Fibroblast of skin of left biceps (primary cell): ENCODE data around the gene ASAP3.
"Not testable (repeated sequence)": the region's sequence is repeated elsewhere in the genome, so short reads cannot be mapped to it uniquely, and the experiment has no call there.

Experiments
- DNase-seq, 2 experiments: peaks; one replicate each; pipeline ENCODE4 v3.0.0-alpha.2; 2013; ENCODE audit warnings: low read depth in 2 of 2

ASAP3 gene

GRCh38 chr1:23395849-23396248 is 88.1 kb downstream of the ASAP3 start:
- DNase-seq: no peak

DNA sequence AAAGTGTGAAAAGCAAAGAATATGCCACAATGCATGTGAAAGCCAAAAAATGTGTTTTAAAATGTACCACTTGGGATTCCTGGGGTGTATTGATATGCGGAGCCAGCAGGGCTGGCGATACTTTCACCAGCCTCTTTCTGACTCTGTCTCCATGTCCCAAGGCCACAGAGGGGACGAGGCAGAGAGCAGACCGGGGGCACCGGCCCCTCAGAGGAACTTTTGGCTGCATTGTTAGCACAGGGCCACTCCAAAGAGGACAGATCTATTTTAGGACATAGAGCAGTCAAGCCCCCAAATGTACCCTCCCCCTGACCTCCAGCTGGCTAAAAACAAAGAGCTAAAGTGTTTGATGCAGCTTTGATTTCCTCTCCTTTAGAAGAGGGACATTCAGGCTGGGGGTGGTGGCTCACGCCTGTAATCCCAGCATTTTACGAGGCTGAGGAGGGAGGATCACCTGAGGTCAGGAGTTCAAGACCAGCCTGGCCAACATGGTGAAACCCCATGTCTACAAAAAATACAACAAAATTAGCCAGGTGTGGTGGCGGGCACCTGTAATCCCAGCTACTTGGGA is 88.7 kb downstream of the ASAP3 start:
- no peak for DNase-seq

- DNase-seq: peak; percentile 86 to 87
Measured at GRCh38 chr1:23394684-23395083, 89.3 kb downstream of the ASAP3 start.

- DNase-seq: peak; percentile 83 to 89
Measured at GRCh38 chr1:23394181-23394580, 89.8 kb downstream of the ASAP3 start.

- no peak for DNase-seq
Measured at GRCh38 chr1:23393706-23394105, 90.3 kb downstream of the ASAP3 start.

DNA sequence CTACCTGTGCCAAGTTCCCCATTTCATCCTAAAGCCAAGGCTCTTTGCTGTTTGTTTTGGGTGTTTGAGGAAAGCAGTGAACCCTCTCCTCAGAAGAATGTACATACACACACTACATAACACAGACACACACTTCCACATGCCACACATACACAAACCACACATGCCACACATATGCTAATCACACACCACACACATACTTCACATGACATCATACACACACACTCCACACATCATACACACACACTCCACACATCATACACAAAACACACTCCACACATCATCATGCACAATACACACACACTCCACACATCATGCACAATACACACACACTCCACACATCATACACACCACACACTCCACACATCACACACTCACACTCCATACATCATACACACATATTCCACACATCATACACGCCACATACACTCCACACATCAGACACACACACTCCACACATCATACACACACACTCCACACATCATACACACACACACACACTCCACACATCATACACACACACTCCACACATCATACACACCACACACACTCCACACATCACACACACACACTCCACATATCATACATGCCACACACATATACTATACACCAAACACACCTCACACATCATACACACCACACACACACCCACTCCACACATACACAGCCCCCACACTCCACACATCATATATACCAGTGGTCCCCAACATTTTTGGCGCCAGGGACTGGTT is 91.7 kb downstream of the ASAP3 start:
- no peak for DNase-seq

DNA sequence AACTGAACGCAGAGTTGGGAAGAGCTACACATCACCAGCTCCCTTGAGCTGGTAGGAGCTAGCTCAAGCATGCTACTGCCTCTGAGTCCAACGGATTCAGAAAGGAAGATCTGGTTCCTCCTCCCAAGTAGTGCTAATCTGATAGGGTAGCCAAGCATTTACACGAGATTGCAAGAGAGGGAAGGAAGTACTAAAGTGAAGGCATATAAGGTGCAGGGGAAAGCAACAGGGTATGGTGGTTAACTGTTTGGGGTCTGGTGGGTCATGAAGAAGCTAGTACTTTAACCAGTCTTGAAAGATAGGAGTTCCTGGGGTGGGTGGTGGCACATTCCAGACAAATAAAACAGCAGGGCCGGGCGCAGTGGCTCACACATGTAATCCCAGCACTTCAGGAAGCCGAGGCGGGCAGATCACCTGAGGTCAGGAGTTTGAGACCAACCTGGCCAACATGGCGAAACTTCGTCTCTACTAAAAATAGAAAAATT is 94.1 kb downstream of the ASAP3 start:
- no peak for DNase-seq

DNA sequence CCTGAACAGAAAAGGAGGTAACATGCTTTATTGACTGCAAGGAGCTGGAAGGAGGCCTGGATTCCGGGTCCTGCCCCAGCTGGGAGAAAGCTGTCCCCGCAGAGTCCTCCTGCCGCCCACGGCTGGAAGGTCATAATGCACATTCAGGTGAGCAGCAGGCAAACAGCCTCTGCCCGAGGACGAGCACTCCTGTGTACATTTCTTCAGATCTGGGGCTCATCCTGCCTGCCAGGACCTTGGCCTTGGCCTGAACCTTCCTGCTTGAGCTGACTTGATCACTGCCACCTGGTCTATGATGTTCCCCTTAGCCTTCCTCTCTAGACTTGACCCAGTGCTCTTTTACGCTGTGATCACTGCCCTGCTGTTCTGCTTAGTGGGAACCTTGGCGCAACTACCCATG is 96.5 kb downstream of the ASAP3 start:
- DNase-seq: no peak

DNA sequence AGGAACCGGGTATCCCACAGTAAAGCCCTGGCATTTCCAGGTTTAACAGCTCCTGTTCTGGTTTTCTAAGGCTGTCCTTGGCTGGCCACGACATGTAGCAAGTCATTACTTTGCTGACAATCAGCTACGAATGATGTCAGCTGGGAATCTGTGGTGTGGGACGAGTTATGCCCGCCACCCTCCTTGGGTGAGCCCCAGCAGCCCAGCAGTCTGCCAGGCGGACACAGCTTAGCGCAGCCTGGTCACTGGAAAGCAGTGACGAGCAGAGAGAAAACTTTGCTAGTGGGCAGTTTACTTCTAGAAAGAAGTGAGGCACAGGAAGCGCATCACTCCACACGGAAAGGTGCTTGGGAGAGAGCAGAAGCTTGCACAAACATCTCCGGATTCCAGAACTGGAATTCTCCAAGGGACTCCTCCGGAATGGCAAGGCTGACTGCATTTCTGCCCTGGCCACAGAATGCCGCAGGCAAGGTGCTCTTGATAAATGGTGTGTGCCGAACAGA is 98.8 kb downstream of the ASAP3 start:
- no peak for DNase-seq

DNA sequence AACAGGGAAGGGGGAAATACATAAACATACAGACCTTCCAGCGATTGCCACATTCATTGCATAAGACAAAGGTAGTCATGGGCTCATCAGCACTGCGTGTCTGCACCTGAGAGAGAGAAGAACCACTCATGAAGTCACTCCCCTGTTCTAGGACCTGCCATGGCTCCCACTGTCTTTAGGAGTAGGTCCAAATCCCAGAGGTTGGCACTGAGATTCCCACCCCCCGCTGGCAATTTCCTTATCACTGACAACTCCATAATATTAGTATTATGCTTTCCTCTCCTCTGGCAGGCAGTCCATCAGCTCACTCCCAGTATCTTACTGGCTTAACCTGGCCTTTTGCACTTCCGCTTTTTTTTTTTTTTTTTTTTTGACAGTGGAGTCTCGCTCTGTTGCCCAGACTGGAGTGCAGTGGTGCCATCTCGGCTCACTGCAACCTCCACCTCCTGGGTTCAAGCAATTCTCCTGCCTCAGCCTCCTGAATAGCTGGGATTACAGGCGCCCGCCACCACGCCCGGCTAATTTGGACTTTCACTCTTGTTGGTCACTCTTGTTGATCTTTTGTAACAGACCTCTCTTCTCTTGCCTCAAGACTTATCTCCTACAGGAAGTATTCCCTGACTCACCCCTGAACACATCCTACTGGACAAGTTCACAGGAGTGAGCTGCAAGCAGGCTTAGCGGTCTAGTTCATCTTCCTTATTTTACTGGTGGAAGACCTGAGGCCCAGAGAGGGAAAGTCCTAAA is 99.5 kb downstream of the ASAP3 start:
- DNase-seq: no peak

DNA sequence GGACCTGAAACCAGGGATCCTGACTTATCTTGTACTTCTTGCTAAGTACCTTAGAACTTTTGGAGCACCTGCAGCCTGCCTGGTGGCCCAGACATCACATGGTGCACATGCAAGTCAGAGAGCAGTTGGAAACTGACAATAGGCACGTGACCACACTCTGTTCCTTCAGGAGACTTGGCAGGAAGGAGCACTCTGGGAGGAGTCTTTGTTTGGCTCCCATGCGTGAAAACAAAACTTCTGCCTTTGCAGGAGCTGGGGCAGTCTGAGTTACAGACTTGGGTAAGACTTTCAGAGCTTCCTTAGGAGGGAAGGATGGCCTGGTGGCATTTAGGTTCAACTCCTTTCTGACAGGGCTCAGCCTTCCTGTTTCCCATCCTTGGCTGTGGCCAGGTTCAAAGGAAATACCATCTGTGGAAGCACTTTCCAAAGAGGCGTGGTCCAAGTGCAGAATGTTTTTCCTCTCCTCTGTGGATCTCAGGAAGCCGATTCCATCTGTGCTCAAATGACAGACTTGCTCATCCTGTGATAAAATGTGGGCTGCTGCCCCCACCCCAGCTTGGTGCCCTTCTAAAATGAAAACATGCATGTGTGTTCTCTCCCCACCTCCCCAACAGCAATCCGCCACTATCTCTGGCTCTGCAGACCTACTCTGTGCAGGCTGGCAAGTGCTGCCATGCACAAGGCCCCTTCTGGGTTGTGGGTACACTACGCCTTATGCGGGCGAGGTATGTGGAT is 100.2 kb downstream of the ASAP3 start:
- DNase-seq: no peak

DNA sequence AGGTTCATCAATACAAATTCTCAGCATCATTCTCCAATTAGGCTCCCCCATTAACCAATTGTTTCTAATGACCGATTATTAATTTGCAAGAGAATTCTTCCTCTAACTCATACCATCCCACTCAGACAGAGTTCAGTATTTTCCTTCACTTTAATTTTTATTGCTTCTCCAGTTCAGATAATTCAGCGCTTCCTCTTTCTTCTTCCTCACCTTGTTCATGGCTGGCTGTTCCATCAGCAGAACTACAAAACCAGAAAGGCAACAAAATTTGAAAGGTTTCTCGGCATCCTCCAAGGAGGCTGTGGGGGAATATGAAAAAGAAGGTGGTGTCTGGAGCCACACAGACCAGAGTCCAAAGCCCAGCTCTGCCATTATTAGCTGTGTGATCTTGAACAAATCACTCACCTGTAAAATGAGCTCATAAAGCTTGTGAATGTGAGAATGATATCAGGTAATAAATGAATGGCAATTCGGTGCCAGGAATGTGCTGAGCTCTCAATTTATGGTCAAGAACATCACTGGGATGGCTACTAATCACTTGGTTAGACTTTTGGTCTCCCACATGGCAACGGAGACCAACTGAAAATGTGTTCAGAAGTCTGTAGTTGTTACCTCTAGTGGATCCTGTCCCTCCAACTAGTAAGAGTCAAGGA is 102.6 kb downstream of the ASAP3 start:
- DNase-seq: no peak

DNA sequence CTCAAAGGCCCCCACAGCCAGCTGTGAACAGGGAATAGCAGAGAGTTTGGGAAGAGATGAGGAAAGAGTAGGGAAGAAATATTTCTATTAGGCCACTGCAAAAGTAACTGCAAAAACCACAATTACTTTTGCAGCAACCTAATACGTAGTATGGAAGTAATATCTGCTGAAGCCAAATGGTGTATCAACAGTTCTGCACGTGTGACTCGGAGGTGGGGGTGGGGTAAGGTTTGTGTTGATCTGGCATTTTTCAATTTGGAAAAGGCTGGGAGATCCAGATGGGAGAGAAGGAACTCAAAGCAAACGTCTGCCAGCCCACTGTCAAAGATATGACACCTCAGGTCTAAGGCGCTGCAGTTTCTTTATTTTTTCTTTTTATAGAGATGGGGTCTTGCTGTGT is 103.3 kb downstream of the ASAP3 start:
- no peak for DNase-seq

- not testable (repeated sequence) for DNase-seq
Measured at GRCh38 chr1:23380236-23380635, 103.7 kb downstream of the ASAP3 start.
